ACHN (cell line): ENCODE measurements around the gene PRR23E.
A peak's percentile ranks its signal among the peaks of the same experiment; 100 is the strongest.

ENCODE experiments used
- DNase-seq: peaks from one replicate; pipeline ENCODE4 v3.0.0-alpha.2; 2015
- in situ Hi-C: cut with HindIII; loops from 2 replicates; pipeline ENCODE4 v1.10.0; 2017; ENCODE audit warnings: low sequenced_read_pairs, low pct_ligation_motif_present, low pct_unique_long_range_greater_than_20kb

PRR23E gene

DNA sequence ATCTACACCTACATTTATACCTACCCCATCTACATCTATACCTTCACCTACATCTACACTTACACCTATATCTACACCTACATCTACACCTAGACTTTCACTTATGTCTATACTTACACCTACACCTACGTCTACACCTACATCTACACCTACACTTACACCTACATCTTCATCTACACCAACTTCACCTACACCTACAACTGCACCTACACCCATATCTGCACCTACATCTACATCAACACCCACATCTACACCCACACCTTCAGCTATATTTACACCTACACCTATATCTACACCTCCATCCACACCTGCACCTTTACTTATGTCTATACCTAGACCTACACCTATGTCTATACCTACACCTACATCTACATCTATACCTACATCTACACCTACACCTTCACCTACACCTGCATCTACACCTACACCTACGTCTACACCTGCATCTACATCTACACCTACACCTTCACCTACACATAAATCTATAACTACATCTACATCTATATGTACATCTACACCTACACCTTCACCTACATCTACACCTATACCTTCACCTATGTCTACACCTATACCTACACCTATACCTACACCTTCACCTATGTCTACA, 30.9 kb upstream of the PRR23E start:
- no peak for DNase-seq
- in situ Hi-C loops: no loop called here

DNA sequence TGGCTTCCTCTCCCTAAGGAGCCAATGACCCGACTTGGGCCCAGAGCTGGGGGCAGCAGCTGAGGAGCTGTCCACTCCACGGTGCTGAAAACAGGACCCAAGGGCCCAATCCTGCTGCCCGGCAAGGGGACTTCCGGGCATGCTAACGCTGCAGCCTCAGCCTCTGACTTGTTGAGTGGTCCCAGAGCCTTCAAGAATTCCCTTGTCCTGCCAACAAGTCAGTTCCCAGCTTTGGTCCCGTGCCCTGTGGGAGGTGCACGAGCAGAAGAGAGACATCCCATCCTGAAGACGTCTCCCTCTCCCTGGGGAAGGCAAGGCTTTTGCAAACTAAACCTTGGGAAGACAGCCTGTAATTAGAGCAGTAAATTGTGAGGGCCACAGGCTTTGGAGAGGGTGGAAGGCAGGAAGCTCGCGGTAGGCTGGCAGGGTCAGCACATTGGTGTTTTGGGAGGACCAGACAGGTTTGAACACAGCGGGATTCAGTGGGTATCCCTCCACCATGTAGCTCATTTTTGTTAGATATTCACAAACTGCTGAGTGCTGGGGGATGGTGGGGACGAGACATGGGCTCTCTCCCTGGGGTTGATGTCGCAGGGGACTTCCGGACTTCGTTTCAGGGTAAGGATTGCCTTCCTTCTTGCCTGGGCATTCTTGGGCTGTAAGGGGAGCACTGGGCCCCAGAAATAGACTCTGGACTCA, 29.8 kb upstream of the PRR23E start:
- in situ Hi-C loops: no loop called here
- DNase-seq: peak; percentile 12

DNA sequence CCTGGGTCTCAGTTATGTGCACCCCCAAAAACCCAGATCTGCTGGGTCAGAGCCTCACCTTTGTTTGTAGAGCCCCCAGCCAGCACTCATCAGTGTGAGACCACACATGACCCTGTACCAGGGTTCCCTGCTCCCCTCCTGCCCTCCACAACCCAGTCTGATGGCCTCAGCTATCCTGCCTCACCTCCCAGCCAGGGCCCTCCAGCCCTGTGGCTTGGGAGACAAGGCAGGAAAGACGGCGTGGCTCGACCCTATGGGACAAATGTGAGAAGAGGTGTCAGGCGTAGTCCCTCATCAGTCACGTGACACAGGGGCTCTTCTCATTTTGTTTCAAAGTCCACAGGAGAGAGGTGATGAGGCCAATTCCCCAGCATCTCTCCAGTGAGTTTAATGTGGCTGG, 28.3 kb upstream of the PRR23E start:
- in situ Hi-C loops: no loop called here
- DNase-seq: no peak

DNA sequence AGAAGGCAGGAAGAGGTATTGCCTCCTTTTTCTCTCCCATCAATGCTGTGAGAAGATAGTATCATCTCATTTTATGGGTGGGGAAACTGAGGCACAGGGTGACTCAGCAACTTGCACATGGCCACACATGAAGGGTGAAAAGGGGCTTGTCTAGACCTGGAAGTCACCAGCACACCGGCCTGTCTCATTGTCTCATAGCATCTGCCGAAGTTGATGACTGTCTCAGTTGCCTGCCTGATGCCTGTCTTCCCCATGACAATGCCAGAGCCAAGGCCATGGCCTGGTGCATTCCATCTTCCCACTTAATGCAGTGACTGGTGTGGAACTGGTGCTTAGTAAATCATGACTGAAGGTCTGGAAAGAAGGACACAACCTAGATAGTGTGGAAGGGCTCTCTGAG, 27.9 kb upstream of the PRR23E start:
- no peak for DNase-seq
- in situ Hi-C loops: no loop called here

DNA sequence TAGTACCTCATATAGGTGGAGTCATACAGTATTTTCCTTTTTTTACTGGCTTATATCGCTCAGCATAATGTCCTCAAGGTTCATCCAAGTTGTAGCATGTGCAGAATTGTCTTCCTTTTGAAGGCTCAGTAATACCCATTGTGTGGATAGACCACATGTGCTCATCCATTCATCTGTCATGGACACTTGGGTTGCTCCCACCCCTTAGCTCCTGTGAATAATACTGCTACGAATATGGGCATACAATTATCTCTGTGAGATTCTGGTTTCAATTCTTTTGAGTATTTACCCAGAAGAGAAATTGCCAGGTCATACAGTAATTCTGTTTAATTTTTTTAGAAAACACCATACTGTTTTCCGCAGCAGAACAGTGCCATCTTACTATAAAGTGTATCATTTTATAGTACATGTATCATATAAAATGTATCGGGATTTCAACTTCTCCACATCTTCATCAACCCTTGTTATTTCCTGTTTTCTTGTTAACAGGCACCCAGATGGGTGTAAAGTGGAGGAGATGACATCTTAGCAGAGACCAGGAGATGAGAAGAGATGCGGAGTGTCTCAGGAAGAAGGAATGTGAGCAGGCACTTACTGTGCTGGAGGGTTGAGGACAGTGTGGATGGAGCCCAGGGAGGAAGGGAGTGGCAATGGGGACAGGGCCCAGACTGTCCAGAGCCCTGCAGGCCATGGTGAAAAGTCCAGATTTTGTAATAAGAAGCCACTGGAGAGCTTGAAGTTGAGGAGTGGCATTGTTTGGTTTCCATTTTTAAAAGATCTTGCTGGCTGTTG, 27.0 kb upstream of the PRR23E start:
- no peak for DNase-seq
- in situ Hi-C loops: no loop called here

DNA sequence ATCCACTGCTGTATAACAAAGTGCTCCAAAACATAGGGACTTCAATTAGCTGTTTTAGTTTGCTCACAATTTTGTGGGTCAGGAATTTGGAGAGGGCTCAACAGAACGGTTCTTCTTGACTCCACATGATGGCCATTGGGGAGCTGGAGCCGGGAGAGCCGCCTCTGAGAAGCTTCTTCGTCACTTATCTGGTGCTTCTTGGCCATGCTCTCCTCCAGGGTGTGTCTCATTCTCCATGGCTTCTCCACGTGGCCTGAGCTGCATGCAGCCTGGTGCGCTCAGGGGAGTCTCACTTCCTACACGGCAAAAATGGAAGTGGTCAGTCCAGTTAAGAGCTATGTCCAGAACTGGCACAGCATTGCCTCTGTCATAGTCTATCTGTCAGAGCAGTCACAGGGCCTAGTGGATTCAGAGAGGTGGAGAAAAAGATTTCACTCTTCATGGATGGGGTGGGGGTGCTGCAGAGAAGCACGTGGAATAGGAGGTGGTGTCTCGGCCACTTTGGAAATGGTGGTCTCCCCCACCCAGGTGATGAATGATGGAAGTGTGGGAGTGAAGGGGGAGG, 26.3 kb upstream of the PRR23E start:
- in situ Hi-C loops: no loop called here
- no peak for DNase-seq

DNA sequence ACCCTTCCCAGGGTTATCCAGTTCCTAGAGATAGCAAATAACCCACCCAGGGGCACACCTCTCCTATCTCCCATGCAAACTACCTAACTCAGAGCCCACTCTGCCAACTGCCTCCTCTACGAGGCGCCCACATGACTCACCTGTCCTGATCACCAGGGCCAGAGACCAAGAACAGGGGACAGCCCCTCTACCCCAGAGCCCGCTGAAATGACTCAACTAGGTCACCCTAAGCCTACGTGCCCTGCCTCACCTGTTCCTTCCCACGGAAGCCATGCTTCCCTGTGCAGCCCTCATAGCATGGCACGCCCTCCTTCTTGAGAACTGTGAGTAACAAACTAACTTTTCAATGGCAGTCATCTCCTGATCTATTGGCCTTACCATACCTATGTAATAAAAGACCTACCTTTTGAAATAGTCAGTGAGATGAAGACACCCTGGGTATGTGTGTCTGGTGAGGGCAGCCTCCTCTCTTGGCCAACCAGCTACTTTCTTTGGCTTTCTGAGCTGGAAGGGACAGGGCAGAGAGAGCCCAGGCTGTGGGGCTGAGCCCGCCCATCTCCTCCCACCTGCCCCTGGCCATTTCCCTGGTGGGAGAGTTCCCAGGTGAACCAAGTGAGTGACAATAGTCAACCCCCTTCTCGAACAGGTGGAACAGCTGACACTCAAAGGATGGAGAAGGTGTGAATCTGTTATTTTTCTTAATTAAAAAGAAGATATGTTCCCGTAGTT, 25.5 kb upstream of the PRR23E start:
- in situ Hi-C loops: no loop called here
- DNase-seq: no peak

DNA sequence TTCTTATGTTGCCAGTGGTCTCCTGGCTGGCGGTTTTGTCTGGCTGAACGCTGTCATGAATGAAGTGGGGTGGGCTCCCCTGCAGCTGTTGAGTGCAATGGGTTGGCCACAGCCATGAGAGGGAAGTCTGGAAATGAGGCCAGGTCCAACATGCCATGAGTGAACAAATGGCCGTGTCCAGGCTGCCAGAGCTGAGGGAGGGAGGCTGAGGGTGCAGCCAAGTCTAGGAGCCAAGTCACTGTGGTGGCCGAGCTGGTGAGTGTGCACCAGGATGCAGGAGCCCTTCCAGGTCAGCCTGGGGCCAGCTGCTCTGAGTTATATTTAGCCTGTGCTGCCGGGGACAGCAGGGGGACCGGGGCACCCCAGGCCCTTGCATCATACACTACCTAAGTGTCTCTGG, 24.7 kb upstream of the PRR23E start:
- in situ Hi-C loops: no loop called here
- DNase-seq: no peak

DNA sequence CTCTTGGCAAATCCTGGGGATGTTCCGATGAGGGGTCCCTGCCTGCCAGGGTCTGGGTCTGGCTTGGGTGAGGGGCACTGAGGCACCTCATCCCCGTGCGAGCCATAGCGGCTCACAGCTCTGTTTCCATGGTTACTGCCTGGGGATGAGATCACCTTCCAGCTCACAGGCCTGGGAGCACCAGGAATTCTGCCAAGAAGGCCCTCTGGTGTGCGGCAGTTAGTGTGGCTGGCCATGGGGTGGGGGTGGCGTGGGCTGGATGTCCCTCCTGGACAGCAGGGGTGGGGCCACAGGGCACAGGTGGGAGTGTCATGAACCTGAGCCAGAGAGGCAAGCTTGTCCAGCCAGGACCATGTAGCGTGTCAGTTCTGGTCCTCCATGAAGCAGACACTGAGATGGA, 22.1 kb upstream of the PRR23E start:
- peak; percentile 4 for DNase-seq
- in situ Hi-C loops: no loop called here

DNA sequence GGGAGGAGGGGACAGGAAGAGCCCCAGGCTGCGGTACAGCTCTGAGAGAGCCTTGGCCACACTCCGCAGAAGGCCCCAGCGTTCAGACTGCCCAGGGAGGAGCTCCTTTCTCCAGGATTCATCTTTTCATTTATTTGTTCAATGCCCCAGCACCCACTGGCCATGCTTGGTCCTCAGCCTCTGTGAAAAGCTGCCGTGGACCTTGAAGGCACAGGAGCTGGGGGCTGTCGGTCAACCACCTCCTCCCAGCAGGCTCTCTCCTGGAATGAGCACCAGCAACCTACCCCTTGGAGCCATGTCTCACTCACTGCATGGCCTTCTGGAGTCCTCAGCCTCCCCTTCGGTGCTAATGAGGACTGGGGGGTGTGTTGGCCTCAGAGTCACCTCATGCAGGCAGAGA, 21.6 kb upstream of the PRR23E start:
- DNase-seq: no peak
- in situ Hi-C loops: no loop called here

DNA sequence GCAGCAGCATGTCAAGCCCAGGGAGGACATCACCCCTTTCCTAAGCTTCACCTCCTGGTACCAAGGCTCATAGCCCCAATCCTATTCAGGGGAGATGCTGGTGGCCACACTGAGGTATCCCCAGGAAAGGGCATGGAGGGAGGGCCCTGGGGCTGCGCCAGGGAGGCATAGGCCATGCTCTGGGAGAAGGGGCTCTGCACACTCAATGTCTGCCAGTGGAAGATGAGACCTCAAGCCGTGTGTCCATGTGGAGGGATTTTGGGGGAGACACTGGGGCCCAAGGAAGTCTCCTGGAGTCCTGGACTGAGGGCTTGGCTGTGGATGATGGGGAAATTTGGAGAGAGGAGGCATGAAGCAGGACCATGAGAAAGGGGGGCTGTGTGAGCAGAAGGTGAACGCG, 21.2 kb upstream of the PRR23E start:
- in situ Hi-C loops: no loop called here
- DNase-seq: no peak

DNA sequence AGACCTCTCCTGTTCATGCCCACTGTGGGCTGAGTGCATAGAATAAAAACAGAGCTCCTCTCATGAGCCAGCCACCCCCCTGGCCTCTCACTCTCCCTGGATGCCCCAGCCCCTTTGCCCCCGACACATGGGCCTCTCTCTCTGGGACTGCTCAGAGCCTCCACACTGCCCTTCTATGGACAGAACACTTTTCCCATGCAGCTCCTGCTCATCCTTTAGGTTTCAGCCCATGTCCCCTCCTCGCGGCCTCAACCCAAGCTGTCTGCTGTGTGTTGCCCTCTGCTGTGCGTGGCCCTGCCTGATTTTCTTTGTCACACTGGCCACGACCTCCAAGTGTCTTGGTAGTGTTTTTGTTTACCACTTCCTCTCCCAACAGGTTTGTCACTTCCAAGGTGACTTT, 20.7 kb upstream of the PRR23E start:
- no peak for DNase-seq
- in situ Hi-C loops: no loop called here

DNA sequence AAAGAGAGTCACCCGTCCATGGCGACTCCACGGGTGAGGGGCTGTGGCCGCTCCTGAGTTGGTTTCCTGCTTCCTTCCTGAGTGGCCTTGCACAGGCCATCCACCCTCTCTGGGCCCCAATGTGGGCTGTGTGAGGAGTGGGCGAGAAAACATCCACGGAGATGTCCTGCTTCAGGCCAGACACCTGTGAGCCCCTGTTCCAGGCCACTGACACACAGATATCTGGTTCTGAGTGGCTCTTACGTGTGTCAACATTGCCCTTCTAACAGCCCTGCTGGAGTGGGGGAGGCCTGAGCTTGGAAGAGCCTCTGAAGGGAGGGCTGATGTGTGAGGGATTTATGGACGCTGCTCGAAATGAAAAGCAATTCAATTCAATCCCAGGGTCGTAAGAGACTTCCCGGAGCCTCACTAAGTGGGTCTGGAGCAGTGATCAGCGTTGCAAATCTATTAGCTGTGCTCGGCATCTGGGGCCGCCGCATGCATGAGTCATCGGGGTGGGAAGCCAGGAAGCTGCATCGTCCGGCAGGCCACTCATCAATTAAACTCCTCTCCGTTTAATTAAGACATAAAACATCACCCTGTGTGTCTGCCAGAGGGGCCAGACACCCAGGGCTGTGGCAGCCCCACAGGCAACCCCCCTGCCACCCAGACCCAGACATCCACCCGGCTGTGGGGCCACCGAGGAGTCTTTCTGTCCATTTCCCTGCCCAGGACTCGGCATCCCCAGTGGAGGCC, 20.0 kb upstream of the PRR23E start:
- in situ Hi-C loops: no loop called here
- DNase-seq: peak; percentile 18

DNA sequence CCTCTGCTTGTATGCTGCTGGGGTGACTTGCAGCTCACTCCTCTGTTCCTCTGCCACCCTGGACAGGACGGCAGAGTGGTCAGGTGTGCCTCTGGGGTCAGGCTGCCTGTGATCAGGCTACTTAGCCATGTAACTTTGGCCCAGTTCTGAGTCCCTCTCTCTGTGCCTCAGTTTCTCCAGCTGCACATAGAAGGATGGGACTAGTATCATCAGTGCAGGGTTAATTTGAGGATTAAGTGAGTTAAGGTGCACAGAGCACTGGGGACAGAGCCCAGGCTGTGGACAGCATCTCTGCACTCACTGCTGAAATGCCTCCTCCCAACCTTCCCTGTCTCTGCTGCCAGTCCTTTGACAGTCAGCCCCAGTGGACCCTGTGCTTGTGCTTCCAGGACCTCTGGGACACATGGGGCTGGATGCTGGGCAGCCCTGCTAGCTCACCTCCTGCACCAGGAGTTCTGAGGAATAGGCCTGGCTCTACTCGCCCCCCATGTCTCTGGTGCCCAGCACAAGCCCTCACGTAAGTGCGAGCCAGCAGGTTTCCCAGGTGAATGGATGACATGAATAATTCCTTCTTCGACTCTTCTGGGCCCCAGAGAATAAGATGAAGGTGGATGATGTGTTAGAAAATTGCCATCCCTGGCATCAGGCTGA, 19.3 kb upstream of the PRR23E start:
- in situ Hi-C loops: no loop called here

DNA sequence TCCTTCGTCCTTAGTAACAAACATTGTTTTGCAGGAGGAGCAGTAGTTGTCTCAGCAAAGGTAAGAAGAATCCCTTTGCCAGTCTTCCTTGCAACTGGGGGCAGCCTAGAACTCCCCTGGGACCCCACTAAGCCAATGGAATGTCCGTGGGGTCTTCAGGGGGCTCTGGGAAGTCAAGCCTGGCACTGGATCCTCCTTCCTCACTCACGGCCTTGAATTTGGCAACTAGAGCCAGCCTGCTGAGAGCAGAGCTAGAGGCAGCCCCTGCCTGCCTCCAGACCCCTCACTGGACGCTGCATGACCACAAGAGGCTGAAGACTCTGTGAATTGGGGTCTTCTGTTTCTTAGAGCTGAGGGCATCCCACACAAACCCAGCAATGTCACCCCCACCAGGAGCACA, 18.6 kb upstream of the PRR23E start:
- DNase-seq: no peak
- in situ Hi-C loops: no loop called here

More for the DNA sequence above, 19.3 kb upstream of the PRR23E start:
- DNase-seq: no peak

DNA sequence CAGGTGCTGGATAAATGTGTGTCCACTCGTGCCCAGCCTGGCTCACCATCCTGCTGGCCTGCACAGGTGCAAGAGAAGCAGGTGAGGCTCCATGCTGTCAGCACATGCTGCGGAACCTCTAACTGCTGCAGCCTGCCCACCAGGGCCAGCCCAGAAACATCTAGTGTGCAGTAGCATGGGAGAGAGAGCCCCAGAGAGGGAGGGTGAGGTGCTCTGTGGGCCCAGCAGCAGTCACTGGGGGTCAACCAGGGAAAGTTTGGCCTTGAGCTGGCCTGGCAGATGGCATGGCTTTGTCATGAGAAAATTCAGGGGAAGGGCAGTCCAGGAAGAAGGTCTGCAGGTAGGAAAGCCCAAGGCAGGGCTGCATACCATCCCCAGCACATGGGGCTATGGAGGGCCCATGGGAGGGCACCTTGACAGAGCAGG, 18.2 kb upstream of the PRR23E start:
- in situ Hi-C loops: no loop called here
- no peak for DNase-seq

DNA sequence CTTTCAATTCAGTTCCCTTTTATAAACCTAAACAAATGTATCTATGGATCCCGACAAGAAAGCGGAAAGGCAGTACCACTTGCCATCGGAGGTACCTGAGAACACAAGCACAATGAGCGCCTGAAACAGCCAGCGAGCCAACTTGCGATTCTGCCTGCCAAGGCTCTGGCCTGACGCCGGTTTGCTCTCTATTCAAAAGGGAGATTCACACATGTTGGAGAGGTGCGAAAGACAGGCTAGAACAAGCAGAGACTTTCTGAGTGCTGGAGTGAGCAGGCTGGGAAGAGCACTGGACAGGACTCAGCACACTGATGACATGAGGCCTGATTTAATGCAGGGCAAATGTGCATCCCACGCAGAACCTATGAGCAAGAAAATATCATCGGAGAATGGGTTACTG, 17.7 kb upstream of the PRR23E start:
- no peak for DNase-seq
- in situ Hi-C loops: no loop called here

DNA sequence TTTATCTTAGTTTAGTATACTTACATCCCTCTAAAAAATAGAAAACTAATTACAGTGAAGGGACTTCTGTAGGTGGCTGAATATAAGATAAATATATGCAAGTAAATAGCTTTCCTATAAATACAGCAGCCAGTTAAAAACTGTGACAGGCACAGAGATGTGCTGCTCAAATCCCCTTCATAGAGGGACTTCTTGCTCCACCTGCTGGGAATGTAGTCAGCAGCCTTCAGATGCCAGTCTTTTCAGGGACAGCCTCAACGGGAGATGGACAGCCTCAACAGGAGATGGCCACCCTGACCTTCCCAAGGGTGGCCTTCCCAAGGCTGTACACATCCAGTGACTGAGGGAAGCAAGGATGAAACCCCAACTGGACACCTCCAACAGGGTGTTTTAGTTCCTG, 15.7 kb upstream of the PRR23E start:
- in situ Hi-C loops: no loop called here
- peak; percentile 40 for DNase-seq
